C4-2B (cell line): Measurements from ENCODE around the gene CDK6.

Experiments
- CTCF ChIP-seq: fragments of 450-650 bp; conservative IDR thresholded peaks from 2 replicates; pipeline ENCODE4 v1.5.1; 2017; ENCODE audit warnings: mild to moderate bottlenecking
- ZFX ChIP-seq: fragments of 450-650 bp; IDR thresholded peaks from 2 replicates; pipeline ENCODE4 v1.6.1; 2017

- TF ChIP-seq CTCF, result no peak
- no peak for TF ChIP-seq ZFX
These were observed 53.5 kb downstream of the CDK6 start for GRCh38 chr7:92782855-92783254.
